Metanephros (tissue), 2 donors: Measurements from ENCODE around the gene RASSF5. TPM values are rescaled to one million over a fixed set of nuclear protein-coding genes. Genes with fewer than 3 reads are reported as not detected.

ENCODE experiments used
- small RNA-seq: library from RNA; depleted of rRNA; stranded (forward); fragments of <200 nt; gene quantifications from one replicate; pipeline ENCODE3, GENCODE V24; 2014; ENCODE audit warnings: low replicate concordance
- total RNA-seq: library from RNA; depleted of rRNA; stranded (reverse); fragments of >200 nt; gene quantifications from one replicate; pipeline ENCODE4 v1.2.3, GENCODE V29; 2014

Gene RASSF5, protein sequence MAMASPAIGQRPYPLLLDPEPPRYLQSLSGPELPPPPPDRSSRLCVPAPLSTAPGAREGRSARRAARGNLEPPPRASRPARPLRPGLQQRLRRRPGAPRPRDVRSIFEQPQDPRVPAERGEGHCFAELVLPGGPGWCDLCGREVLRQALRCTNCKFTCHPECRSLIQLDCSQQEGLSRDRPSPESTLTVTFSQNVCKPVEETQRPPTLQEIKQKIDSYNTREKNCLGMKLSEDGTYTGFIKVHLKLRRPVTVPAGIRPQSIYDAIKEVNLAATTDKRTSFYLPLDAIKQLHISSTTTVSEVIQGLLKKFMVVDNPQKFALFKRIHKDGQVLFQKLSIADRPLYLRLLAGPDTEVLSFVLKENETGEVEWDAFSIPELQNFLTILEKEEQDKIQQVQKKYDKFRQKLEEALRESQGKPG
- 10.7 TPM for total RNA-seq

GRCh38 chr1:206507284-206508129 lies at the start of gene RASSF5:
Gene RASSF5, plus strand, starts transcription at chr1:206507531. Its CDS starts 72 bp downstream, at chr1:206507603.

GRCh38 chr1:206469933-206470691 lies 37.2 kb upstream of the RASSF5 start, which contains the start of gene IKBKE:
Gene IKBKE, plus strand, starts transcription at chr1:206470476. Its CDS starts 2,752 bp downstream, at chr1:206473228.

DNA sequence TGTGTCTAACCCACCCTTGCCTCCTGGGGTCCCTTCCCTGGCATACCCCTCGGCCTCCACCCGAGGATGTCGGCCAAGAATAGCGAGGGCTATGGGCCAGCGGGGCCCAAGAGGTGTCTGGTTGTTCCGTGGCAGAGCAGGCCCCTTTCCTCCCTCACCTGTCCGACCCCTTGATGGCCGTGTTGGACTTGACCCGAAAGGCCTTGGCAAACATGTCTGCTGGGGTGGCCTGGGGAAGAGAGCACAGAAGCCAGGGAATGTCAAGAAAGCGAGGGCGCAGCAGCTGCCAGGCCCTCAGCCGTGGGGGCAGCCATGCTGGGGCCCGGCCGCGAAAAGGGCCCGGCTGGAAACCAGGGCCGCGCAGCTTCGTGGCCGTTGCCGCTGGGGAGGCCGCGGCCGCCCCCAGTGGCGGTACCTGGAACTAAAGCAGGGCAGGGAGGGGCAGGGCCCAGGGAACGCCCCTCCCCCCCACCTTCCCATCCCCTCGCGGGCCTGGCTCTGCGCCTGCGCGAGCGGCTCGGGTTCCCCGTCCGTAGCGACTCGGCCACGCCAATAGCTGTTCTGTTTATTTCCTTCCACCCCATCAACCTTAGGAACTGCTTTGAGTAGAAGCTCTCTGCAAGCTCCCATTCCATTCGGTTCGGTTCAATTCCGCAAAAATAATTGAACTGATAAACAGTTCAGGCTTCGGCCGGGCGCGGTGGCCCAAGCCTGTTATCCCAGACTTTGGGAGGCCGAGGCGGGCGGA lies 105.0 kb downstream of the RASSF5 start, which contains the start of gene EIF2D:
EIF2D (minus strand) TSS at position 337 of the 748 bp plus-strand sequence; CDS start at position 214, 123 bp downstream.

GRCh38 chr1:206635080-206635977 lies 128.0 kb downstream of the RASSF5 start, which contains the start of gene DYRK3:
Gene DYRK3, plus strand, starts transcription at chr1:206635536. Its CDS starts 168 bp downstream, at chr1:206635704.

Small RNA genes lying within 50 kb of the gene (small RNA-seq; reads per million reads assigned to genes)
- gene MIR6769B = not detected

Other genes with a start within 250 kb of the RASSF5 start
- 5.7 TPM for gene IKBKE, start 37.1 kb upstream of the RASSF5 start, total RNA-seq
- 59.8 TPM for gene EIF2D, start 104.9 kb downstream of the RASSF5 start, total RNA-seq
- gene DYRK3, start 128.0 kb downstream of the RASSF5 start, total RNA-seq = 11.6 TPM
- gene MAPKAPK2, start 177.4 kb downstream of the RASSF5 start, total RNA-seq = 40.3 TPM